HepG2 (cell line): Measurements from ENCODE around the gene UNC119B. TPM values are rescaled to one million over a fixed set of nuclear protein-coding genes. Genes with fewer than 3 reads are reported as not detected.

Experiments used
- ATAC-seq: fragments of 200-7000 bp; cut with Tn5 transposase; 3 replicates; pipeline ENCODE4 v1.9.1; 2020; ENCODE audit warnings: mild to moderate bottlenecking, moderate library complexity
- BruUV-seq: library from RNA; stranded (reverse); fragments of 400-500 nt; replicated peaks from 2 replicates; lab custom pipeline; 2021; lab: Mats Ljungman, UMichigan
- CTCF ChIA-PET: fragments of 300-600 bp; formaldehyde crosslinking; extraction: SDS; loops from one replicate; lab custom pipeline; 2021; ENCODE audit warnings: low total read pairs, inconsistent platforms, low intra/inter-chr PET ratio; lab: Yijun Ruan, JAX
- POLR2A ChIA-PET: fragments of 350-600 bp; sonication (Branson Sonifier 250); formaldehyde crosslinking; loops from one replicate; lab custom pipeline; 2020; ENCODE audit warnings: antibody characterized with exemption, inconsistent platforms; lab: Yijun Ruan, JAX
- DNase-seq: peaks from one replicate; pipeline ENCODE4 v3.0.0-alpha.2; 2015; ENCODE audit warnings: low spot score
- FAIRE-seq: peaks from 3 replicates; lab custom pipeline; 2011; peaks lifted over from hg19 to GRCh38; lab: Jason Lieb, UNC
- H2AFZ ChIP-seq: one replicate; pipeline ENCODE4 v1.6.1; 2011; ENCODE audit warnings: low read length, inconsistent platforms
- H3K27ac ChIP-seq: fragments of 300-600 bp; 3 replicates; pipeline ENCODE4 v1.8.0; 2011; ENCODE audit warnings: mixed run types, mild to moderate bottlenecking, mixed read lengths, low read length, inconsistent platforms; ENCODE audit not compliant: insufficient read depth; ENCODE audit errors: extremely low read length
- H3K27me3 ChIP-seq, 2 experiments: fragments of 200-600 bp in 1 of 2; 2 replicates in 1 of 2; 3 replicates in 1 of 2; pipeline versions ENCODE4 v1.6.0 to v1.8.0; 2011; ENCODE audit warnings: low read length in 2 of 2, mild to moderate bottlenecking in 2 of 2, moderate library complexity in 2 of 2, inconsistent platforms in 1 of 2; ENCODE audit not compliant: insufficient read depth in 2 of 2, control insufficient read depth in 1 of 2
- H3K36me3 ChIP-seq, 2 experiments: fragments of 200-600 bp in 1 of 2; replicated peaks in 1 of 2; 2 replicates in 1 of 2; 3 replicates in 1 of 2; pipeline versions ENCODE4 v1.5.1 to v1.8.0; 2011; ENCODE audit warnings: low read length in 2 of 2, inconsistent platforms in 1 of 2; ENCODE audit not compliant: insufficient read depth in 2 of 2, control insufficient read depth in 1 of 2
- H3K4me1 ChIP-seq: 2 replicates; pipeline ENCODE4 v1.5.1; 2012; ENCODE audit warnings: low read length, inconsistent platforms; ENCODE audit not compliant: insufficient read depth
- H3K4me2 ChIP-seq: 2 replicates; pipeline ENCODE4 v1.6.0; 2011; ENCODE audit warnings: low read depth, low read length, inconsistent platforms
- H3K4me3 ChIP-seq, 3 experiments: fragments of 200-600 bp in 1 of 3; sonication (generic), shearing (Covaris generic) in 1 of 3; replicated peaks in 1 of 3; 2 replicates each; pipeline ENCODE4 v1.5.1; 2011 to 2016; ENCODE audit warnings: low read length in 3 of 3, inconsistent platforms in 2 of 3, low read depth in 2 of 3, mild to moderate bottlenecking in 2 of 3, control low read depth in 1 of 3, mixed read lengths in 1 of 3; ENCODE audit not compliant: insufficient read depth in 1 of 3
- H3K79me2 ChIP-seq: one replicate; pipeline ENCODE4 v1.6.1; 2011; ENCODE audit warnings: low read length, inconsistent platforms; ENCODE audit not compliant: insufficient read depth
- H3K9ac ChIP-seq: 2 replicates; pipeline ENCODE4 v1.6.0; 2011; ENCODE audit warnings: mild to moderate bottlenecking, low read depth, low read length, inconsistent platforms; ENCODE audit not compliant: insufficient read depth
- H3K9me3 ChIP-seq: 2 replicates; pipeline ENCODE4 v1.5.1; 2012; ENCODE audit warnings: mild to moderate bottlenecking, low read length
- H4K20me1 ChIP-seq: 2 replicates; pipeline ENCODE4 v1.6.0; 2011; ENCODE audit warnings: inconsistent platforms, mild to moderate bottlenecking, low read length, moderate library complexity; ENCODE audit not compliant: insufficient read depth
- ELK4 ChIP-seq: sonication (generic); formaldehyde crosslinking; IDR thresholded peaks from 2 replicates; pipeline ENCODE4 v1.9.0; 2021; ENCODE audit warnings: missing genetic modification reagents, borderline replicate concordance
- HOXA3 ChIP-seq: sonication (generic); formaldehyde crosslinking; IDR thresholded peaks from 2 replicates; pipeline ENCODE4 v1.5.0; 2020; ENCODE audit warnings: missing genetic modification reagents
- KDM1A ChIP-seq: IDR thresholded peaks from 2 replicates; pipeline ENCODE4 v1.6.1; 2016; ENCODE audit warnings: missing compliant biosample characterization
- RBM39 ChIP-seq: fragments of 200-400 bp; formaldehyde crosslinking; IDR thresholded peaks from one replicate; pipeline ENCODE4 v1.6.1; 2018; ENCODE audit warnings: antibody characterized with exemption, mild to moderate bottlenecking, low read depth, low read length; ENCODE audit not compliant: poor library complexity, severe bottlenecking
- SKIL ChIP-seq: sonication (generic); formaldehyde crosslinking; IDR thresholded peaks from 2 replicates; pipeline ENCODE4 v1.8.0; 2022; ENCODE audit warnings: missing genetic modification reagents, mild to moderate bottlenecking, moderate library complexity, borderline replicate concordance
- ZBTB43 ChIP-seq: sonication (generic); formaldehyde crosslinking; conservative IDR thresholded peaks from 2 replicates; pipeline ENCODE4 v1.4.0; 2020; ENCODE audit warnings: missing genetic modification reagents
- ZNF264 ChIP-seq: sonication (generic); formaldehyde crosslinking; IDR thresholded peaks from 2 replicates; pipeline ENCODE4 v1.4.0; 2020; ENCODE audit warnings: missing genetic modification reagents
- WGBS: methylation state at CpG from one replicate; pipeline ENCODE4 v1.1.6; 2017; ENCODE audit warnings: low lambda C conversion rate; 5-methylcytosine and 5-hydroxymethylcytosine counted together
- in situ Hi-C: cut with HindIII; loops from 2 replicates; pipeline ENCODE4 v1.10.0; 2017; ENCODE audit warnings: low pct_unique_long_range_greater_than_20kb; ENCODE audit not compliant: extremely low pct_ligation_motif_present
- intact Hi-C: fragments of 100-400 bp; cut with micrococcal nuclease; formaldehyde crosslinking; loops from one replicate; pipeline ENCODE4 v1.10.0; 2022; ENCODE audit not compliant: unreplicated experiment
- polyA plus RNA-seq, 8 experiments: library from polyadenylated mRNA; depleted of rRNA in 3 of 8; stranded (reverse) in 7 of 8; unstranded in 1 of 8; fragments of >200 nt; fragmentation: Illumina TruSeq in 4 of 8; extraction: Trizol in 4 of 8; gene quantifications; 2 replicates each; pipeline versions ENCODE4 v1.2.1 to v1.2.3, GENCODE V29; 2011 to 2016; ENCODE audit warnings: low read depth in 4 of 8, missing spikeins in 1 of 8, mixed read lengths in 1 of 8; ENCODE audit not compliant: insufficient read depth in 1 of 8
- total RNA-seq, 5 experiments: library from RNA; depleted of rRNA; stranded (reverse); fragments of >200 nt; fragmentation: Illumina TruSeq; extraction: Trizol; gene quantifications; 2 replicates each; pipeline ENCODE4 v1.2.3, GENCODE V29; 2016; ENCODE audit warnings: low read depth in 1 of 5
- TF ChIP-seq, protein P1 (sequence below): sonication (generic); formaldehyde crosslinking; IDR thresholded peaks from 2 replicates; pipeline ENCODE4 v1.8.1; 2023; ENCODE audit warnings: missing genetic modification reagents, mild to moderate bottlenecking, borderline replicate concordance

The UNC119B gene
- total and polyA plus RNA-seq, 2 of the 13 experiments (the other 11 are each of a cell fraction or from before 2014, with no cell fraction given) = 19.6 to 19.7 TPM

GRCh38 chr12:120696626-120697025, 13.6 kb upstream of the UNC119B start:
- H3K27me3 ChIP-seq = no peaks in the 10 kb centered on the region
- H3K36me3 ChIP-seq = peaks cover 44 to 81% of the 10 kb centered on the region in 2 experiments
- in situ Hi-C loops = no loop called here
- H3K9me3 ChIP-seq = no peaks in the 10 kb centered on the region
- intact Hi-C loops = no loop called here
- CTCF ChIA-PET = no interaction called here
- no peak overlapping the region for H3K27ac ChIP-seq
- ATAC-seq (no peak), FAIRE-seq (no peak), DNase-seq (no peak)
- no peak overlapping the region for H2AFZ ChIP-seq
- H4K20me1 ChIP-seq = peaks cover 18% of the 10 kb centered on the region
- H3K4me1 ChIP-seq = peaks cover 26% of the 10 kb centered on the region
- H3K9ac ChIP-seq = no peak overlapping the region
- POLR2A ChIA-PET = no interaction called here
- H3K4me2 ChIP-seq = no peak overlapping the region
- H3K79me2 ChIP-seq = peaks cover 35% of the 10 kb centered on the region
- no TSS peak for BruUV-seq
- 96% methylated on average over 6 of the region's 6 CpGs for WGBS
- TF ChIP-seq ZBTB43 (CRISPR knock-in tag) (no peak), KDM1A (CRISPR knock-in tag) (no peak), ELK4 (CRISPR knock-in tag) (no peak), SKIL (no peak), ZNF264 (CRISPR knock-in tag) (no peak), RBM39 (no peak), HOXA3 (no peak)
- TF ChIP-seq, protein P1, sequence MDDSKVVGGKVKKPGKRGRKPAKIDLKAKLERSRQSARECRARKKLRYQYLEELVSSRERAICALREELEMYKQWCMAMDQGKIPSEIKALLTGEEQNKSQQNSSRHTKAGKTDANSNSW (CRISPR knock-in tag) = no peak
- H3K4me3 ChIP-seq = no peak overlapping the region
